ENCODE measurements around the gene IGFBP4. TPM values are rescaled to one million over a fixed set of nuclear protein-coding genes. Genes with fewer than 3 reads are reported as not detected.
A peak's percentile ranks its signal among the peaks of the same experiment; 100 is the strongest.

The IGFBP4 gene
- total RNA-seq, 2 experiments from 2014 or later, result 10.7 to 11.6 TPM

- no peak for ATAC-seq
- no peak for DNase-seq
- TF ChIP-seq CTCF (IDR thresholded peaks at IDR 0.05), result no peak
- H3K27ac Mint-ChIP-seq, result no peak overlapping the region
- POLR2A ChIA-PET, result interaction anchor here (0.7 to 1.6 kb wide), 3 partner anchors 40 to 49 kb away, joined by 3 to 4 read pairs (median 3); no protein-coding TSS in a partner anchor
- H3K4me1 Mint-ChIP-seq (ENCODE audit: low read depth), result peaks cover 63% of the 10 kb centered on the region
- no peak overlapping the region for H3K4me3 Mint-ChIP-seq
- CTCF ChIA-PET, result interaction anchor here (1.0 to 11.0 kb wide), 2 partner anchors 47 to 56 kb away, joined by 3 to 158 read pairs; no protein-coding TSS in a partner anchor
- no peaks in the 10 kb centered on the region for H3K36me3 Mint-ChIP-seq (ENCODE audit: low read depth)
- no peaks in the 10 kb centered on the region for H3K27me3 Mint-ChIP-seq
- intact Hi-C loops (cut with micrococcal nuclease), result loop anchor here (5.0 kb wide), 2 partner anchors 33 to 48 kb away; no protein-coding TSS in a partner anchor
- H3K9me3 Mint-ChIP-seq, result no peaks in the 10 kb centered on the region
These were observed 41.2 kb downstream of the IGFBP4 start for GRCh38 chr17:40484285-40484972.

DNA sequence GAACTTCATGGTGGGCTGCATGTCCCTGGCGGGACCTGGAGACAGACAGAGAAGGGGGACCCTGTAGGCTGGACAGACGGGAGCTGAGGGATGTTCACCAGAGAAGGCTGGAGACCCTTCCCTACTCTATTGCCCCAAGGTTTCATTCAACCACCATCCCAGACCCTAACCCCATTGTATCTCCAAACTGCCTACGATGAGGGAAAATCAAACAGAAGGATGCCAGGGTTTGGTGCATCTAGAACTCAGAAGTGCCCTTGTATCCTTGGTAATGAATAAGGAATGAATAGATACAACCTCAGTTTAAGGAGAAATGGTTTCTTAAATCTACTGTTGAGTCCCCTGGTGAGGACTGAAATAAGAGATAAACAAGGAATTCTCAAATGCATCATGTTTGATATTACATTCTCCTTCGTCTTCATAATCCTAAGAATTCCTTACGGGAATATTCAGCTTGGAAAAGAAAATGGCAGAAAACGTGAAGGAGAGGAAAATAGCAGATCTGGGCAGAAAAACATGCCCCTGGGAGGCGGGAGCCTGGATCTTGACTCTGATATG, 41.8 kb downstream of the IGFBP4 start:
- ATAC-seq (no peak), DNase-seq (no peak)
- Mint-ChIP-seq H3K4me1 (ENCODE audit: low read depth) (peaks cover 61% of the 10 kb centered on the region), H3K27ac (no peak overlapping the region), H3K4me3 (no peak overlapping the region), H3K9me3 (no peaks in the 10 kb centered on the region), H3K36me3 (ENCODE audit: low read depth) (no peaks in the 10 kb centered on the region), H3K27me3 (no peaks in the 10 kb centered on the region)
- POLR2A ChIA-PET, result interaction anchor here (1.4 to 1.6 kb wide), 2 partner anchors 45 to 48 kb away, joined by 3 to 4 read pairs; no protein-coding TSS in a partner anchor
- intact Hi-C loops (cut with micrococcal nuclease), result loop anchor here (5.0 kb wide), 2 partner anchors 32 to 47 kb away; no protein-coding TSS in a partner anchor
- TF ChIP-seq CTCF (IDR thresholded peaks at IDR 0.05), result no peak
- CTCF ChIA-PET, result interaction anchor here (1.0 to 11.0 kb wide), 2 partner anchors 46 to 55 kb away, joined by 3 to 158 read pairs; no protein-coding TSS in a partner anchor

DNA sequence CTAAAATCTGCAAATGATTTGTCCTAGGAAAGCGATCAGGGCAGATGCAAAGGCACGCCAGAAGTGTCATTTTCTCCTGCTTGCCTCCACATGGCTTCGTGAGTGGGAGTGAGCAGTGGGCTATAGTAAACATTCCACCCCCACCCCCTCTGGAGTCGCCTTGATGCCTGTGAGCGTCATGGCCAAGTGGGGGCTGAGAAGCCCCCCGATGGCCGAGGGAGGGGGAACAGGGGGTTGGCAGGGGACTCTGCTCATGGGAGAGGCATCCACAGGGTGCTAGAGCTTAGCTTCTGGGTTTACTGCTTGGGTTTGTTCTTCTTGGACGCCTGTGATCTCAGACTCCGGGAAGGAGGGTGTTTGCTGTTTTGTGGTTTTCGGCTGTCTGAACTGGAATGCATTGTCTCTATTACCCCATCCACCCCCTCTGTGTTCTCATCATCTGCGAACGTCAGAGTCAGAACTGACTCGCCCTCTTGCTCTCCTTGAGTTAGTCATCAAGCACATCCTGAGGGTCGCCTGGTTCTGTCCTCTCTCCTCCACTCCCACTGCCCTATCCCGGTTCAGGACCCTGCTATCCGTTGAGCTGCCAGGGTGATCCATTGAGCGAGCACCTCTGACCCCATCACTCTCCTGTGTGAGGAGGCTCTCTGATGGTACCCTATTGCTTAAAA, 42.7 kb downstream of the IGFBP4 start:
- no peak for TF ChIP-seq CTCF (IDR thresholded peaks at IDR 0.05)
- ATAC-seq, result peak; percentile 50
- Mint-ChIP-seq H3K36me3 (ENCODE audit: low read depth) (no peaks in the 10 kb centered on the region), H3K27me3 (no peaks in the 10 kb centered on the region), H3K4me3 (no peak overlapping the region), H3K27ac (peak overlapping the region; percentile 71), H3K9me3 (no peaks in the 10 kb centered on the region), H3K4me1 (ENCODE audit: low read depth) (peaks cover 61% of the 10 kb centered on the region)
- CTCF ChIA-PET, result no interaction called here
- intact Hi-C loops (cut with micrococcal nuclease), result no loop called here
- peak; percentile 64 for DNase-seq
- POLR2A ChIA-PET, result interaction anchor here (1.0 kb wide), 1 partner anchor 8 kb away, joined by 3 read pairs; no protein-coding TSS in a partner anchor

- DNase-seq (no peak), ATAC-seq (no peak)
- POLR2A ChIA-PET, result interaction anchor here (1.0 kb wide), 1 partner anchor 9 kb away, joined by 3 read pairs; no protein-coding TSS in a partner anchor
- Mint-ChIP-seq H3K27ac (peak overlapping the region; percentile 39), H3K4me3 (no peak overlapping the region), H3K4me1 (ENCODE audit: low read depth) (peaks cover 61% of the 10 kb centered on the region), H3K27me3 (no peaks in the 10 kb centered on the region), H3K9me3 (no peaks in the 10 kb centered on the region), H3K36me3 (ENCODE audit: low read depth) (no peaks in the 10 kb centered on the region)
- intact Hi-C loops (cut with micrococcal nuclease), result no loop called here
- no peak for TF ChIP-seq CTCF (IDR thresholded peaks at IDR 0.05)
- CTCF ChIA-PET, result interaction anchor here (1.8 to 1.9 kb wide), 3 partner anchors 10 to 74 kb away, joined by 4 to 10 read pairs (median 5); no protein-coding TSS in a partner anchor
These were observed 43.5 kb downstream of the IGFBP4 start for GRCh38 chr17:40486522-40487370.

Measured in activated CD8-positive, alpha-beta T cell treated with anti-CD3 and anti-CD28 coated beads for 36 hours (primary cell).